ENCODE results near the gene TMEM132D.
"Not testable (repeated sequence)": the region's sequence is repeated elsewhere in the genome, so short reads cannot be mapped to it uniquely, and the experiment has no call there.

The TMEM132D gene

DNA sequence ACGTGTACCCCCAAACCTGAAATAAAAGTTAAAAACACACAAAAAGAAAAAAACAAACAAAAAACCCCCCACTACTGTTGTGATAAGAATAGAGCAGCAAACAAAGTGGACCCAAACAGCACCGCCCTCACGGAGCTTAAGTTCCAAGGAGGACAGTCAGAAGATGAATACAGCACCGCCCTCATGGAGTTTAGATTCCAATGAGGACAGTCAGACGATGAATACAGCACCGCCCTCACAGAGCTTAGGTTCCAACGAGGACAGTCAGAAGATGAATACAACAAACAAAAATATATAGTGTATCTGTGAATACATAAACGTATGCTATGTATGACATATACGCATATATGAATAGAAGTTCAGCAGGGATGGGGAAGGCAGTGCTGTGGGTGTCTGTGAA is 696.7 kb downstream of the TMEM132D start:
- no peak for FAIRE-seq
- DNase-seq (ENCODE audit: insufficient read length, low spot score) = no peak

DNA sequence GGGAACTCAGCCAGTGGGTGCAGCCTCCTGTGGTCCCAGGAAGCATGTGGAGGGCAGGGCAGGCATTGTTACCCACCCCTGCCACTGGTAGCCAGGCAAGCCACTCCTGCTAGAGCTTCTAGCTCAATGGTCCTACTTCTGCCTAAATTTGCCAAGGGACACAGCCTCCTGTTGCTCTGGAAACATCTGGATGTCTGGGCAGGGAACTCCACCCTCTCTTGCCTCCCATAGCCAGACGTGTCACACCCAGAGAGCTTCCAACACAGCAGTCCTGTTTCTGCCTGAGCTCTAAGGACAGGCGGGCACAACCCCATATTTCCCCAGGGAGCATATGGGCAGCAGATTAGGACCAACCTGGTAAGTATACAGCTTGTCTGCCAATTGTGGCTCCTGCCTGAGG is 700.4 kb downstream of the TMEM132D start:
- FAIRE-seq = no peak
- no peak for DNase-seq (ENCODE audit: insufficient read length, low spot score)

DNA sequence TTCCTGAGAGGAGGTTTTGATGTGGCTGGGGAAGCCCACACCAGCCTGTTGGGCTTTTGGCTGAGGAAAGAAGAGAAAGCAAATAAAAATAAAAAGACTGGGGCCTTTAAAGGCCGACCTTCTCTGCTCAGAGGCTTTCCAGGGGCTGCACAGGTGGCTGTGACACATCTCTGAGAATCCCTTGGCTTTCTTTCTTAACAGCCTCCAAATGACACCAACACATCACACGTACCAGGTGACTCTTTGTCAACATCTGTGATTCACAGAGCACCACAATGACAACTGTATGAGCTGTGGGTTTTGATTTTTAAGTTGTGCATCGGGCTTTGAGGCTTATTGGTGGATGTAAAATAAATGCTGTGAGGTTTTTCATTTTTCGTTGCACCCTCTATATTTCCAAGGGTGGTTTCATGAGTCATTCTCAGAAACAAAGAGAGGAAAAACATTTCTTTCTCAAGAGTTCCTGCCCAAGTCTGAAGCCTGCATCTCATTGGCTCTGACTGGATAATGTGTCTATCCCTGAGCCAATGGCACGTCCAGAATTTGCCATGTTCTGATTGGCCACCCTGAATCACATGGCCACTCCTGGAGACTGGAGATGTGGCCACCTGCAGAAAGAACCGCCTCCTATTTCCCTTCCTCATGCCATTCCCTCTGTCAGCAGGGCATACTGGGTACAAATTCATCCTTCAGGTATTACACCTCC is 701.6 kb downstream of the TMEM132D start:
- no peak for DNase-seq (ENCODE audit: insufficient read length, low spot score)
- FAIRE-seq = no peak

DNA sequence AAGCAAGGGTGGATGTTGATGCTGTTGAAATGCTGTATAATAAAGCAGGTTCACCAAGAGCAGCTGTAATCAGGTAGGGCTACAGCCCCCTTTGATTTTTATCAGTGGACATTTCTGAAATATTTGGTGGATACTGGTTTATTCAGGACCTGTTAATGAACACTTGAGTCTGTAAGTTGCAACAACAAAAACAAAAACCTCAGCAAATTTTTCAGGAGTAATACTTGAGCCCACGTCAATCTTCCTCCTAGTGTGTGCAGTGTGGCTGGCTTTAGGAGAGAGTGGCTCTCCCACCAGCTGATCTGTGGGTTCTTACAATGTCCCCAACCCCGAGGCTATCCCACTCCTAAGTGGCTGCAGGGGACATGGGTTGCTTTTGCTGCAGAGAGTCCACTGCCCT is 702.8 kb downstream of the TMEM132D start:
- DNase-seq (ENCODE audit: insufficient read length, low spot score) = no peak

DNA sequence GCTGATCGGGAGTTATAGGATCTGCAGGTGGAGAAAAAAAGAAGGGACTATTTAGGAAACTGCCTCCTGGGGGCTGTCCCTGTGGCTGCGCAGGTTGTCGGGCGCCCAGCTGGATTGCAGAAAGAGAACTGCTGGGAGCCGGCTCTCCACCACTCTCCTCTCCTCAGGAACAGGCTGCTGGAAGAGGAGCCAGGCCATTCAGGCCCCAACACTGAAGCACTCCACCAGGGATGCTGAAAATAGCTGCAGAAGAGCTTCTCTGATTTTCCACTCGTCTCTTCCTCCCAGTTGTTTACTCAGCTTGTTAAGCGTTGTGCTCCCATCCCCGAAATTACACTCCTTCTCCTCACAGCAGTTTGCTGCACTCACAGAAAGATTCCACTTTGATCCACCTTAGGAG is 703.2 kb downstream of the TMEM132D start:
- no peak for FAIRE-seq
- DNase-seq (ENCODE audit: insufficient read length, low spot score) = no peak

More for the DNA sequence above, 702.8 kb downstream of the TMEM132D start:
- no peak for FAIRE-seq

DNA sequence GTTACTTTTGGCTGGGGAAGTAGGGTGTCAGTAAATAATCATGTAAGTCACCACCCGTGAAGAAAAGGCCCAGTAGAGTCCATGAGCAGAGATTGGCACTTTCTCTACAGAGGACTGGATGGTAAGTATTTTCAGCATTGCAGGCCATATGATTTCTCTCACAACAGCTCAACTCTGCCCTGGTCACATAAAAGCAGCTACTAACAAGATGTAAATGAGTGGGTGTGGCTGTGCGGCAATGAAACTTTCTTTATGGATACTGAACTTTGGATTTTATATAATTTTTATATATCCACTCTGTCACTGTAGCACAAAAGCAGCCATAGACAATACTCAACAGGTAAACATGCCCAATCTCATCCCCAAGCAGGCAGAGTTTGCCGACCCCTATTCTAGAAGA is 706.9 kb downstream of the TMEM132D start:
- DNase-seq (ENCODE audit: insufficient read length, low spot score) = no peak
- FAIRE-seq = no peak

DNA sequence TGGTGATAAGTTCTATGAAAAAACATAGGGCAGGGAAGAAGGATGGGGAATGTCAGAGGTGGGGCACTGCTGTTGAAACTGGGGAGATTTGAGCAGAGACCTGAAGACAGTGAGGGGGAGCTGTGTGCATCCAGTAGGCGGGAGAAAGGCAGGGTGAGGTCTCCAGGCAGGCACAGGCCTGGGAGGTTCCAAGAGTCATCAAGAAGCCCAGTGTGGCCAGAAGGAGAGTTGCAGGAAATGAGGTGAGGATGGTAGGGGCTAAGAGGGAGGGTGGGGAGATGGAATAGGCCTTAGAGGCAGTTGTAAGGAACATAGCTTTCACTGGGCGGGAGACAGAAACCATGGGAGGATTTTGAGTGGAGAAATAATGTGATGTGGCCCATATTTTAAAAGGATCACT is 708.7 kb downstream of the TMEM132D start:
- FAIRE-seq (no peak), DNase-seq (ENCODE audit: insufficient read length, low spot score) (no peak)

DNA sequence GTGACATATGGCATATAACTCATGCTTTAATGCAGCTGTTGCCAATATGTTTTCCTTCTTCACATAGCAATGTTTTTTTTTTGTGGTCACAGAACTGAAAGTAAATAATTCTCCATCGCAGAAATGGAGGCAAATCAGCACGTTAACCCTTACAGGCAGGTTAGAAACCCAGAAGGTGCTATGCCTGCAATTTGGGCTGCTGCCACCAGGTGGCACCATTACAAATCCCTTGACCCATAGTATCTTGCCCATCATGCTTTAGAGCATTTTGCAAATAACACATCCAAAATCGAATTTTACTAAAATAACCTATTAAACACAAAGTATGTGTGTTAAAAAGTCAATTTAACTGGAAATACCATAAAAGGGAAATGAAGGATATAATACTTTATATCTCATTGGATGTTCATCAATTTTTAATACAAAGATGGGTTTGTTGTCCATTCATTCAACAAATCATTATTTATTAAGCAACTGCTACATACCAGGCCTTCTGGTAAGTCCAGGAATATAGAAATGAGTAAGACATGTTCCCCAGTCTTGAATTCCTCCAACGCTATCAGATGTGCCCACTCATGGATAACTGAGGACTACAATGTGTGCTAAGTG is 710.5 kb downstream of the TMEM132D start:
- FAIRE-seq (no peak), DNase-seq (ENCODE audit: insufficient read length, low spot score) (no peak)

DNA sequence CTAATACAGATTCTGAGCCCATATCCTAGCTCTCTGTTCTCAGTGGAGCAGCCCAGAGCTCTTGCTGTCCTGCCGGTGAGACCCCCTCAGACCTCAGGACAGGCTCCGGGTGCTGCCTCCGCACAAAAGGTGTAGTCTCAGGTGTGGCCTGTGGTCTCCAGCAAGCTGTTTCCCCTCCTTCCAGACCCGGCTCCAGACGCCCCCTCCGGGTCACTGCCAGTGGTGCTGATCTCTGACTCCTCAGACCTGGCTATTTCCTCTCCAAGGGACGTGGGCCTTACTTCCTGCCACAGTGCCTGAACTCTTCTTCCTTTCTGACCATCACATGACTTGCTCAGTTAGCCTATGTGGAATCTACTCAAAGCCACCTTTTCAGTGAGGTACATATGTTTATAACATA is 713.0 kb downstream of the TMEM132D start:
- DNase-seq (ENCODE audit: insufficient read length, low spot score) (no peak), FAIRE-seq (no peak)

DNA sequence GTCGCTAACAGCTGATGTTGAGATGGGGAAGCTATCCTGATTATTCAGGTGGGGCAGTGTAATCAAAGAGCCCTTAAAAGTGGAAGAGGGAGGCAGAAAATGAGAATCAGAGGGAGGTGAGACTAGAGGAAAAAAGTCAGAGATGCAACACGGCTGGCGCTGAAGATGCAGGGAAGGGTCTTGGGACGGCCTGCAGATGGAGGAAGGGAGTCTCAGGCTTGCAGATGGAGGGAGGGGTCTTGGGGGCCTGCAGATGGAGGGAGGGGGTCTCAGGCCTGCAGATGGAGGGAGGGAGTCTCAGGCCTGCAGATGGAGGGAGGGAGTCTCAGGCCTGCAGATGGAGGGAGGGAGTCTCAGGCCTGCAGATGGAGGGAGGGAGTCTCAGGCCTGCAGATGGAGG is 713.9 kb downstream of the TMEM132D start:
- not testable (repeated sequence) for FAIRE-seq; DNase-seq (ENCODE audit: insufficient read length, low spot score)

DNA sequence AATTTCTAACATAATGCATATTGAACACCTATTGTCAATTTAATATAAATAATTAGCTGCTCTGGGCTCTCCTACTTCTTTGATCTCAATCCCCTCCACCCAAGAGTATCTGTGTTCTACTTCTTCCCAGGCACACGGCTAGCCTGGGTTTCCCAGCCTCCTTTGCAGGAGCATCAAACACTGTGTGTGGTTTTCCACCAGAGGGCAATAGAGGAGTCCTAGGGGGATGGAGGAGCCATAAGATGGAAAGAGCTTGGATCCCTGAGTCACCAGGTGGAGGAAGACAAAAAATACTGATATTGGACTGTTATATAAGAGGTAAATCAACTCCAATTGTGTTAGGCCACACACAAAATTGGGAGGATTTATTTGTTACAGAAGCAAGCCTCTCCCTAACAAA is 716.9 kb downstream of the TMEM132D start:
- FAIRE-seq (no peak), DNase-seq (ENCODE audit: insufficient read length, low spot score) (no peak)

DNA sequence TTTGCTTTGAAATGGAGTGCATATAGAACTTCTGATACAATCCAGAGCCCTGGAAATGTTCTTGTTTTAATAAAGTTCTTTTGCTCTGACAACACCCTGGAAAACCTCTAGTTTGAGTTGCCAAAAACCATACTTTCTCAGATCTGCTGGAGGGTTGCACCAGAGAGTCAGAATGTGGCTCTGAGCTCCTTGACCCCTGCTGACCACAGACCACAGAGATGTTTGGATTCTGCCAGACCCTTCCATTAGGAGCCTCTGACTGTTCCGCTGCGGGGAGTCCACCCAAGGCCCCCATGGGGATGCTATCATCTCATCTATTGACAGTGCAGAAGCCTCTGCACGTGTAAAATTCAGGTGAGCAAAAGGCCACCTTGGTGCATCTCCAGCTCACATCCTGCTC is 718.0 kb downstream of the TMEM132D start:
- FAIRE-seq = no peak

DNA sequence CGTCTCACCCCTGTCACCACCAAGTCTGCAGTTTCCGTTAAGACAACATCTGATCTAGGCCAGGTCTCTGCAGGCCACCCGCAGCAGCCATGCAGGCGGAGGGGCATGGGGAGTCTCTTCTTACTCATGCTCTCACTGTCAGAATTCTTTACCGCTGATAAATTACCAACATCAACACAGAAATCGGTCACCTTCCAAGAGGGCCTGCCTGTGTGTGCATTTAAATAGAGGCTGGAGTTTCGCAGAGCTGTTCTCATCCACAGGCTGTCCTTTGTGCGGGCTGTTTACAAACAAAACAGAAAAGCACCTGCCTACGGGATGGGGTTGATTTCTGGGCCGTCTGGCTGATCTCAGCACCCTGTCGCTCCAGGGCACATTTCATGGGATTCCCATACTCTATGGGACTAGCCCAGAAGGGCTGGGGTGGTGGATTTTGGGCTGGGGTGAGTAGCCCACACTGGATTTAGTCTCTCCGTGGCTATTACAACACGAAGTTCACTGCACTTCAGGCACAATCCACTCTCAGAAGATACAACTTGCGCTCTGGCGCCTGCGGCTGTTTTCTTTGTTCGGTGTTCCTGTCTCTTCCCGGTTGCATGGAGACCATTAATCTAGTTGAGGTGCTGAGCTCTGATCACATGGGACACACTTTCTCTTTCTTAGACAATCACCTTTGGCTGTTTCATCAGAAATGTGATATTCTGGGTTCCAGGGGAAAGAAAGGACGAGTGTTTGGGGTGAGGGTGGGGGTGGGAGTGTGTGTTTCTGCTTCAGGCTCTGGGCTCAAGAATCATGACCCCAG is 719.5 kb downstream of the TMEM132D start:
- no peak for FAIRE-seq
- no peak for DNase-seq (ENCODE audit: insufficient read length, low spot score)

More for the DNA sequence above, 718.0 kb downstream of the TMEM132D start:
- DNase-seq (ENCODE audit: insufficient read length, low spot score) = no peak

DNA sequence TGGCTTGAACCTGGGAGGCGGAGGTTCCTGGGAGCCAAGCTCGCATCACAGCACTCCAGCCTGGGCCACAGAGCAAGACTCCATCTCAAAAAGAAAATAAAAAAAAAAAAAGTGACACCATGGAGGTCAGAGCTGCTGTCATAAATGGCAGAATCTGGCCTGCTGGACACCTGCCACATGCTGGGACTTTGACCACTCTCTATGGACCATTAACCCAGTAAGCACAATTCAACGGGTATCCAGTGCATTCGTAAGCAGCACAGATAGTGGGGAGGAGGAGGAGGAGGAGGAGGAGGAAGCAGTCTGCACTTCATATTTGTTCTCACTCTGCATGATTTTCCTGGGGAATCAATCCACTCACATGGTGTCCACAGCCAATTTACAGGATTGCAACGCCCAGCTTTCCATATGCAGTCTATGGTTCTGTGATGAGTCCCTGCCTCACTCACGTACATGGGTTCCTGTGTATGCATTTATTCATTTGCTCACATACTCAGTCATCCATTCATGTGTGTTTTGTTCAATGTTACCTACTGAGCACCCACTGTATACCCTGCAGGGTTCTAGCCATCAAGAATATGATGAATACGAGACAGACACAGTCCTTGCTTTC is 723.8 kb downstream of the TMEM132D start:
- FAIRE-seq (no peak), DNase-seq (ENCODE audit: insufficient read length, low spot score) (no peak)

DNA sequence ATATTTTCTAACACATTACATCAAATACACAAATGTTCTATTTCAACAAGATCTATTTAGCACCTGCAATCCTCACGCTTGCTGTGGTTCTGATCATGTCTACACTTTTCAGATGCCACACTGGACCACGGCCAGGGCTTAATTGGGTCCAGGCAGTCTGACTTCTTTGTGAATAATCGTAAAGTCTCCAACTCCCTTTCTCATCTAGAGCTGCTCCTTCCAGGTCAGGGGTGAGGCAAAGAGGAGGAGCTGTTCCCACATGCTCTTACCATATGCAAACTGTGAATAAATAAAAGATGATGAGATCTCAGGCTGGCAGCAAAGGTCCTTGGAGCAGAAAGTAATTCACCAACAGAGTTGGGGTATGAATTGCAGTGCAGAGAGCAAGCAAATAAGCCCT is 733.9 kb downstream of the TMEM132D start:
- no peak for FAIRE-seq
- DNase-seq (ENCODE audit: insufficient read length, low spot score) = no peak

DNA sequence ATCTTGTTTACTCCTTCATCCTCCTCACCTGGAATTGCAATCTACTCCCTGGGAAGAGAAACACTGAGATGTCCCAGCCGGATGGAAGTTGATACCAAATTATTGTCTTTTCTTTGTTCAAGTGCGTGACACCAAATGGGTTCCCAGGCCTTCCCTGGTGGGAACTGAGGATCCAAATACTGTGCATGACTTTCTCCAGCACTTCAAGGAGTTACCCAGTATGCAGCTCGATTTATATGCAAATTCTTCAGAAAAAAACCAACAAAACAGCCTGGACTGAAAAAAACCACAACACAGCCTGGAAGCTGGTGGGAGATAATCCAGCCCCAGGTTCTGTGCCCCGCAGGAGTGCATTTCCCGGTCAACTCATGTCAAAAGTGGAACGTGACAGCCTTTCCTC is 740.0 kb downstream of the TMEM132D start:
- DNase-seq (ENCODE audit: insufficient read length, low spot score) (no peak), FAIRE-seq (no peak)

DNA sequence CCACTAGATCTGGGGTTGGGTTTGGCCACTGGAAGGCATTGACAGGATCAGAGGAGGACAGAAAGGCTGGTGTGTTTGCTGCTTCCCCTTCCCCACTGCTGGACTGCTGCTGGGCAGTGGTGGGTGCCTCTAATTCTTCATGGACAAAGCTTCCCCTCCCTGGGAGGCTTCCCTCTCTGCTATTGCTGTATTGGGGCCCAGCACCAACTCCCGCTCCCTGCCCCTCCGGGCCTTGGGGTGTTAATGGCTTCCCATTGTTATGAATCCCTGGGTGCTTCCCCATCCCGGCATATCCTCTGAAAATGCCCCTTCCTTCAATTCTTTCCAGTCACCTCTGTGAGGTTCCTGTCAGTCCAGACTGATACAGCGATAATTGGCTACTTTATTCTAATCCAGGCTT is 740.4 kb downstream of the TMEM132D start:
- FAIRE-seq = no peak
- no peak for DNase-seq (ENCODE audit: insufficient read length, low spot score)

DNA sequence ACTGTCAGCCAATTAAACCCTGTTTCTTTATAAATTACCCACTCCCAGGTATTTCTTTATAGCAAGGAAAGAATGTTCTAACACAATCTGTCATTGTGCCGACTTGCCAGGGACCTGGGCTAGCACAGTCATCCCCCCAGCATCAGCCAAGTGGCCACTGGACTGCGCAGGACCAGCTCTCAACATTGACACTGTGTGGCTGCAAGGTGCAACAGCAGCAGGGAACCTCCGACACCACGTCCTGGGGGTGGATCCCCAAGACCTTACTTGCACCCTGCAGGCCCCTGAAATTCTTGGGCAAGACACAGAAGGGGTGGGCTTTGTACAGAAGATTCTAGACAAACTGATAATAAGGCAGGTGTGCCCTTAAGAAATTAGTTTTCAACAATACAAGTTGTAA is 741.0 kb downstream of the TMEM132D start:
- FAIRE-seq (no peak), DNase-seq (ENCODE audit: insufficient read length, low spot score) (no peak)

DNA sequence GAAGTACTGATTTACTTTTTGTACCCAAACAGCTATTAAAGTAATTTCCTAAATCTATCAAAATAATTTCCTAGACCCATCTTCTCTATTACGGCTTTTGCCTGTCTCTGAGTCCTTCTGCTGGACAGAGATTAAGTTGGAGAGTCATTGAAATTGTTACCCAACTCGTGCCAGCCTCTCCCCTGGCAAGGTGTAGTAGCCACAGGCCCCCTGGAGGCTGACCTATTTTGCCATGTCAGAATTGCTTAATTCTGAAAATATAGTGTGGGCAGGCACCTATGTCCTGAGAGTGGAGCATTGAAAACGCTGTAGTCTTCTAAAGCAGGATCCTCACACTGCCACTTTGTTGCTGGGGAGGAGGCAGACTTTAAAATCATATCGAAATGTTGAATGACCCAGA is 742.3 kb downstream of the TMEM132D start:
- FAIRE-seq (no peak), DNase-seq (ENCODE audit: insufficient read length, low spot score) (no peak)

DNA sequence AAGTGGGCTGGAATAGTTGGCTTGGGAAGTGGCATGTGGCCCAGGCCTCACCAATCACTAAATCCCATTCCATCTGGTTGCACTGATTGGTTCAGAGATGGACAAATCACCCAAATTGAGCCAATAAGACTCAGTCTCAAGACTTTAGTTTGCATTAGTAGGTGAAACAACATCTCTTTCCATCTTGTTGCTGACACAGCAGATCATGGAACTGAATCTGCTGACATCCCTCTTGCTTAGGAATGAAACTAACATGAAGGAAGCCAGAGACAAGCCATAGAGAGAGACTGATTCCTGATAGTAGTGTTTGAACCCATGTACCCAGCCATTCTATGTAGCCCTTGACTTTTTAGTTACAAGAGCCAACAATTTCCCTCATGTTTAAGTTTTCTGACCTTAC is 743.5 kb downstream of the TMEM132D start:
- FAIRE-seq = no peak

DNA sequence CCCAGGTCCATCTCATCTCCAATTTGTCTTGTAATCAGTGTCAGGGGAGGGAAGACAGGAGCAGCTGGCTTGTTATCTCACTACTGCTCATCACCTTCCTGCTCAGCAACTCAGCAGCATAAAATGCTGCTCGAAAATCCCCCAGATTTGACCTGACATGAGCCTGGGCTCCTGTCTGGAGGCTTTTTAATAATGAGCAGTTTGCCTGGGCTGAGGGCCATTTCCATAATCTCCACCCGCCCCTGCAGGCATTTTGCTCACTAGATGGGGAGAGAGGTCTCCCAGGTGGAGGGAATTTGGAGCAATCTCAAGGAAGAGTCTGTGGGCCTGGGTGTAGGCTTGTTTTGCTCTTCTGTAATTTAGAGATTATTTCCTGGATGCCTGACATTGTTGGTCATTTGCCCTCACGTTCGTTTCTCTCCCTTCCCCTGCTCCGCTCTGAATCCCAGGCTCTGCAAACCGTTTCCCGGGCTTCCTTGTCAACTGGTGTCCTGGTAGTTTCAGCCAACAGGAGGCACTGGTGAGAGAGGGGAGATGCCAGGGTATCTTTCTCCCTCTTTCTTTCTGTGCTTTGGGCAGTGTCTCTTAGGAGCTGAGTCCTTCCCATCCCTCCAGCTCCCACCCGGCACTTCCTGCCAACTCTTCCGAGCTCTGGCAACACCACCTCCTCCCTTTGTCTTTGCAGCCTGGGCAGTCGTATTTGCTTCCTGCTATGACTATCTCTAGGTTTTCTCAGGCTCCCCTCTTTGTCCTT is 751.3 kb downstream of the TMEM132D start:
- FAIRE-seq = no peak
- DNase-seq (ENCODE audit: insufficient read length, low spot score) = no peak

More for the DNA sequence above, 743.5 kb downstream of the TMEM132D start:
- no peak for DNase-seq (ENCODE audit: insufficient read length, low spot score)

All from HTR-8/SVneo (cell line).